Calu3 (cell line): Measurements from ENCODE around the gene MIOX. TPM values are rescaled to one million over a fixed set of nuclear protein-coding genes. Genes with fewer than 3 reads are reported as not detected.
"Not testable (repeated sequence)": the region's sequence is repeated elsewhere in the genome, so short reads cannot be mapped to it uniquely, and the experiment has no call there.

Experiments
- BruUV-seq: library from RNA; stranded (reverse); fragments of 400-500 nt; replicated peaks from 2 replicates; lab custom pipeline; 2021; lab: Mats Ljungman, UMichigan
- CTCF ChIA-PET: fragments of 300-600 bp; sonication (Branson Sonifier 250); formaldehyde crosslinking; loops from one replicate; lab custom pipeline; 2022; ENCODE audit warnings: antibody characterized with exemption; lab: Charles Lee
- DNase-seq: peaks from one replicate; pipeline ENCODE4 v3.0.0; 2022
- H3K27ac Mint-ChIP-seq: one replicate; pipeline ENCODE4 v1.8.0; 2022; ENCODE audit warnings: mixed read lengths; ENCODE audit not compliant: unreplicated experiment
- H3K27me3 Mint-ChIP-seq: one replicate; pipeline ENCODE4 v1.8.0; 2022; ENCODE audit warnings: mixed read lengths; ENCODE audit not compliant: unreplicated experiment
- H3K36me3 Mint-ChIP-seq: one replicate; pipeline ENCODE4 v1.8.0; 2022; ENCODE audit warnings: mild to moderate bottlenecking, moderate library complexity, mixed read lengths; ENCODE audit not compliant: insufficient read depth, unreplicated experiment
- H3K4me1 Mint-ChIP-seq: one replicate; pipeline ENCODE4 v1.8.0; 2022; ENCODE audit warnings: mild to moderate bottlenecking, low read depth, mixed read lengths; ENCODE audit not compliant: unreplicated experiment
- H3K4me3 Mint-ChIP-seq: one replicate; pipeline ENCODE4 v1.8.0; 2022; ENCODE audit warnings: mild to moderate bottlenecking, low read depth, moderate library complexity, mixed read lengths; ENCODE audit not compliant: unreplicated experiment
- H3K9me3 Mint-ChIP-seq: one replicate; pipeline ENCODE4 v1.8.0; 2022; ENCODE audit warnings: low read depth, mixed read lengths; ENCODE audit not compliant: unreplicated experiment
- intact Hi-C: fragments of 100-400 bp; cut with micrococcal nuclease; formaldehyde crosslinking; loops from one replicate; pipeline ENCODE4 v1.10.0; 2022; ENCODE audit not compliant: unreplicated experiment
- total RNA-seq: library from RNA; stranded (reverse); gene quantifications from 2 replicates; pipeline ENCODE4 v1.2.3, GENCODE V29; 2022
- TF ChIP-seq, protein P1 (sequence below): fragments of 200-600 bp; IDR thresholded peaks from one replicate; pipeline ENCODE4 v1.8.0; 2022; ENCODE audit warnings: antibody characterized with exemption; ENCODE audit not compliant: unreplicated experiment

MIOX gene
- total RNA-seq, 1 experiment from 2014 or later: 0.45 TPM

DNA sequence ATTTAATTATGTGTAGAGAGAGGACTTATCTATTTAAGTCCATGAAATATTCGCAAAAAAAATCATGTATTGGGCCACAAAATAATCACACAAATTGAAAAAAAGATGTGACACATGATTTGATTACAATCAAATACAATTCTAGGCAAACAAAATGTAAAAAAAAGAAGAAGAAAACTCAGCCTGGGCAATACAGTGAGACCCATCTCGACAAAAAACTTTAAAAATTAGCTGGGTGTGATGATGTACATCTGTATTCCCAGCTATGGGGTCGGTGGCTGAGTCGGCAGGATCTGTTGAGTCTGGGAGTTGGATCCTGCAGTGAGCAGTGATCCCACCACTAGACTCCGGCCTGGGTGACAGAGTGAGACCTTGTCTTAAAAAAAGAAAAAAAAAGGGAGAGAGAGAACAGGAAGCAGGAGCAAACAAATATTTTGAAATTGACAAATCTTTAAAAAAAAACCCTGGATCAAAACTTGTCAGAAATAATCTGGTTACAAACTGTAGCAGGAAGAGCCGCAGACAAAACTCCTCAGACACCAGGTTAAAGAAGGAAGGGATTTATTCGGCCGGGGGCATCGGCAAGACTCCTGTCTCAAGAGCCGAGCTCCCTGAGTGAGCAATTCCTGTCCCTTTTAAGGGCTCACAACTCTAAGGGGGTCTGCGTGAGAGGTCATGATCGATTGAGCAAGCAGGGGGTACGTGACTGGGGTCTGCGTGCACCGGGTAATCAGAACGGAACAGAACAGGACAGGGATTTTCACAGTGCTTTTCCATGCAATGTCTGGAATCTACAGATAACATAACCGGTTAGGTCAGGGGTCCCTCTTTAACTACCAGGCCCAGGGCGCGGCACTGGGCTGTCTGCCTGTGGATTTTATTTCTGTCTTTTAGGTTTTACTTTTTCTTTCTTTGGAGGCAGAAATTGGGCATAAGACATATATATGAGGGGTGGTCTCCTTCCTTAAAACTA is 46.5 kb downstream of the MIOX start:
- Mint-ChIP-seq H3K27ac (peak overlapping the region; percentile 98), H3K4me1 (peaks cover 31% of the 10 kb centered on the region), H3K9me3 (no peaks in the 10 kb centered on the region), H3K4me3 (peak overlapping the region; percentile 90), H3K27me3 (no peaks in the 10 kb centered on the region), H3K36me3 (peaks cover 72% of the 10 kb centered on the region)
- no peak for DNase-seq
- TF ChIP-seq, protein P1, sequence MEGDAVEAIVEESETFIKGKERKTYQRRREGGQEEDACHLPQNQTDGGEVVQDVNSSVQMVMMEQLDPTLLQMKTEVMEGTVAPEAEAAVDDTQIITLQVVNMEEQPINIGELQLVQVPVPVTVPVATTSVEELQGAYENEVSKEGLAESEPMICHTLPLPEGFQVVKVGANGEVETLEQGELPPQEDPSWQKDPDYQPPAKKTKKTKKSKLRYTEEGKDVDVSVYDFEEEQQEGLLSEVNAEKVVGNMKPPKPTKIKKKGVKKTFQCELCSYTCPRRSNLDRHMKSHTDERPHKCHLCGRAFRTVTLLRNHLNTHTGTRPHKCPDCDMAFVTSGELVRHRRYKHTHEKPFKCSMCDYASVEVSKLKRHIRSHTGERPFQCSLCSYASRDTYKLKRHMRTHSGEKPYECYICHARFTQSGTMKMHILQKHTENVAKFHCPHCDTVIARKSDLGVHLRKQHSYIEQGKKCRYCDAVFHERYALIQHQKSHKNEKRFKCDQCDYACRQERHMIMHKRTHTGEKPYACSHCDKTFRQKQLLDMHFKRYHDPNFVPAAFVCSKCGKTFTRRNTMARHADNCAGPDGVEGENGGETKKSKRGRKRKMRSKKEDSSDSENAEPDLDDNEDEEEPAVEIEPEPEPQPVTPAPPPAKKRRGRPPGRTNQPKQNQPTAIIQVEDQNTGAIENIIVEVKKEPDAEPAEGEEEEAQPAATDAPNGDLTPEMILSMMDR: no peak
- CTCF ChIA-PET: interaction anchor here (1.5 to 1.9 kb wide), 2 partner anchors 30 to 88 kb away, joined by 5 to 6 read pairs; partner anchors contain the start of gene SYCE3
- BruUV-seq: TSS peak; percentile 18
- intact Hi-C loops: no loop called here

DNA sequence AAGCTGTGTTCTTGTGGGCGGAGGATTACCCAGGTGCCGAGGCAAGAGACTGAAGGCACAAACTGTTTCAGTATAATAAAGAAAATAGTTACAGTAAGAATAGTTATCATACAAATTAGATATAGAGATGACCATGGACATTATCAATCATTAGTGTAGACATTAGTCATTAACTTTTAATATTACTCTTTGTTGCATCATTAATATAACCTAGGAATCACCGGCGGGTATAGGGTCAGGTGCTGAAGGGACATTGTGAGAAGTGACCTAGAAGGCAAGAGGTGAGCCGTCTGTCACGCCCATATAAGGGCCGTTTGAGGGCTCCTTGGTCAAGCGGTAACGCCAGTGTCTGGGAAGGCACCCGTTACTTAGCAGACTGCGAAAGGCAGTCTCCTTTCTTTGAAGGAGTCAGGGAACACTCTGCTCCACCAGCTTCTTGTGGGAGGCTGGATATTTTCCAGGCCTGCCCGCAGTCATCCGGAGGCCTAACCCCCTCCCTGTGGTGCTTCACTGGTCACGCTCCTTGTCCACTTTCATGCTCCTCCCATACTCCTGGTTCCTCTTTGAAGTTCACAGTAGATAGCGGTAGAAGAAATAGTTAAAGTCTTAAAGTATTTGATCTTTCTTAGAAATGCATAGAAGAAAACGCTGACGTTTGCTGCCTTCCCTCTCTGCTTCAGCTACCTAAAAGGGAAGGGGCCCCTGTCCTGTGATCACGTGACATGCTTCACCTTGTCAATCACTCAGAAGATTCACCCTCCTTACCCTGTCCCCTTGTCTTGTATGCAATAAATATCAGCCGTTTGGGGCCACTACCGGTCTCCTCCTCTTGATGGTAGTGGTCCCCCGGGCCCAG is 47.4 kb downstream of the MIOX start:
- Mint-ChIP-seq H3K27ac (peak overlapping the region; percentile 98), H3K4me1 (peaks cover 39% of the 10 kb centered on the region), H3K4me3 (peak overlapping the region; percentile 90), H3K36me3 (peaks cover 69% of the 10 kb centered on the region)
- CTCF ChIA-PET: interaction anchor here (0.7 to 1.9 kb wide), 2 partner anchors 72 to 87 kb away, joined by 5 to 6 read pairs; no protein-coding TSS in a partner anchor
- BruUV-seq, intact Hi-C loops, H3K9me3 Mint-ChIP-seq, H3K27me3 Mint-ChIP-seq: not testable (repeated sequence)
- DNase-seq: peak; percentile 40

DNA sequence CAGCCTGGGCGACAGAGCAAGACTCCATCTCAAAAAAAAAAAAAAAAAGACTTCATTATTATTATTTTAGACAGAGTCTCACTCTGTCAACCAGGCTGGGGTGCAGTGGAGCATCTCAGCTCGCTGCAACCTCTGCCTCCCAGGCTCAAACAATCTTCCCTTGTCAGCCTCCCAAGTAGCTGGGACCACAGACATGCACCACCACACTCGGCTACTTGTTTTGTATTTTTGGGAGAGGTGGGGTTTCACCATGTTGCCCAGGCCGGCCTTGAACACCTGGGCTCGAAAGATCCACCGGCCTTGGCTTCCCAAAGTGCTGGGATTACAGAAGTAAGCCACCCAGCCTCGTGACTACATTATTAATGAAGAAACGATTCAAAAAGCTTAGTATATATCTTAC is 48.5 kb downstream of the MIOX start:
- no peaks in the 10 kb centered on the region for H3K27me3 Mint-ChIP-seq
- intact Hi-C loops: no loop called here
- no TSS peak for BruUV-seq
- H3K36me3 Mint-ChIP-seq: peaks cover 66% of the 10 kb centered on the region
- peaks cover 49% of the 10 kb centered on the region for H3K4me1 Mint-ChIP-seq
- TF ChIP-seq, protein P1: no peak
- H3K27ac Mint-ChIP-seq: no peak overlapping the region
- CTCF ChIA-PET: interaction anchor here (0.7 kb wide), 2 partner anchors 47 to 71 kb away, joined by 3 to 5 read pairs; no protein-coding TSS in a partner anchor
- H3K9me3 Mint-ChIP-seq: no peaks in the 10 kb centered on the region
- DNase-seq: no peak
- no peak overlapping the region for H3K4me3 Mint-ChIP-seq

DNA sequence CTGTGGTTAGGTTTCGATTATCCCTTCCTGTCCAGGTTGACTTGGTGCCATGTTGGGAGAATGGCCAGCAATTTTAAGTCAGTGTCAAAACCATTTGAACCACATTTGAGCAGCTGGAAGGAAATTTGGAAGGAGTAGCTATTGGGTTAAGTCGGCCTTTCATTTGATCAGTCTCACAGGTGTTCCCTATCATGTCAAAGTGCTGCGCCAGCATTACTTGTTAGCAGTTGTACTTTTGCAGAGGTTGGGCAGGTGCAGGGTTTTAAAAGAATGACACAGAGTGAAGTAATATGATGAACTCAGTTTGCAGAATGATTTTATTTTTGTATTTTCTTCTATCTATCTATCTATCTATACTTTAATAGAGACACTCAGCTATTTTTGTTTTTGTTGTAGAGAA is 49.6 kb downstream of the MIOX start:
- Mint-ChIP-seq H3K27ac (no peak overlapping the region), H3K4me1 (peaks cover 60% of the 10 kb centered on the region), H3K36me3 (peaks cover 61% of the 10 kb centered on the region), H3K9me3 (no peaks in the 10 kb centered on the region), H3K27me3 (no peaks in the 10 kb centered on the region), H3K4me3 (no peak overlapping the region)
- intact Hi-C loops: no loop called here
- DNase-seq: no peak
- no TSS peak for BruUV-seq
- TF ChIP-seq, protein P1: no peak
- CTCF ChIA-PET: interaction anchor here (0.6 kb wide), 1 partner anchor 53 kb away, joined by 3 read pairs; no protein-coding TSS in a partner anchor
